ENCODE results near the gene SCFD2.

The SCFD2 gene

DNA sequence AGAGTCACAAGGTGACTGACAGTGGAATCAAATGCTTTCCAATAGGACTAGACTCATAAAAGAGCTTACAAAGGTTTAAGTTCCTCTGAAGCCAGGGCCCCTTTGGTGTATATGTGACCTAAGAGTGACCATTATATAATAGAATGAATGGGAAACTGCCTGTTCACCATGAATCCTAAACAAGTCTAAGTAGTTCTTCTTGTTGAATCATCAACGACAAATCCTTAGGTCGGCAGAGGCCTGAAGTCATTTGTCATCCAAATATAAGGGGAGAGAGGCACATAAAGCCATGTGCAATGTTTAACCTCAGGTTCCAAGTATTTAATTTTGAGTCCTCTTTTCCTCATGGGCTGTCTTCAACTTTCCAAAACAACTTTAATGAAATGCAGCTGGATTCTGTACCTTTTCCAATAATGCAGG, 381.4 kb downstream of the SCFD2 start:
- no peak for DNase-seq (ENCODE audit: low read depth)

DNA sequence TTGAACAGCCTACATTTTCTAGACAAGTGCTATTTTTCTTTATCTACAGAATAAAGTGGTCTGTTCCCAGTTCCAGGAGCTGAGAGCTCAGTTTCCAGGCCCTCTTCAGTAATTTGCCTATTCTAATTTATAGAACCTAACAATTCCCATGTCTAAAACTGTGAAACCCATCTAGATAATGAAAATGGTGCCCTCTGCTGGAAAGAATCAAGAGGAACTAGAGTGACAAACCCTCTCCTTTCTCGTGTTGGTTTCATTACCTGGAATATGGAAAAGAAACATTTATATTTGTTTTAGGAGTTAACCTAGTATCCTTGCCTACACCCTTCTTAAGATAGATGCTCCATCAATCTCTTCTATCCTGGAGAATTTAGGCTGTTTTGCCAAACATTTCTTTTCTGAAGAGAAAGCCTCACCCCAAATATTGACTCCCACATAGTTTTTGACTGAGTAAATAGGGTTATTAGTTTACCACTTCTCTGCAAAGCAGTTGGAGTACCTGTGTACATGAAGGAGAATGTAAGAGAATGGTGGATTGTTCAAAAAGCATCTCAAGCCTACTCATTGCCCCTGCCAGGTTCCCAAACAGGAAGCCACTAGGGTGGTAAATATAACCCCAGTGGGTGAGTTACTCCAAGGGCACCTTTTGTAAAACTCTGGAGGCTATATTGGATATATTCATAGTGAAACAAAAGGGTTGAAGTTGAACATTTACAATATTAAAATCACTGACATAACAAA, 382.1 kb downstream of the SCFD2 start:
- DNase-seq (ENCODE audit: low read depth) = no peak

DNA sequence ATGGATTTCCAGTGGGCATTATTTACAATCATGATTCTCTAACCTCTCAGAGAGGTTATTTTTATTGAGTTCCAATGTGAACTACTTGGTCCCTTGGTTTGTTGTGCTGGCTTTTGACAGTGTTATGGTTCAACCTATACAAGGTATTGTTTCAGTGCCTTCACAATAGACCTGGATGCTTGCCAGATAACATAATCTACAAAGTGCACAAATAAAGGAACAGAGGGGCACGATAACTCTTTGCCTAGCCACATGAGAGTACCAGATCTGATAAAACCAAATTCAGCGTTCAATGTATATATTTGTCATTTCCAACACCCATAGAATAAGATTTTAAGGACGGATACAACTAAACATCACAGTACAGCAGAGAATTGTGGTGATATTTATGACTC, 382.9 kb downstream of the SCFD2 start:
- no peak for DNase-seq (ENCODE audit: low read depth)

DNA sequence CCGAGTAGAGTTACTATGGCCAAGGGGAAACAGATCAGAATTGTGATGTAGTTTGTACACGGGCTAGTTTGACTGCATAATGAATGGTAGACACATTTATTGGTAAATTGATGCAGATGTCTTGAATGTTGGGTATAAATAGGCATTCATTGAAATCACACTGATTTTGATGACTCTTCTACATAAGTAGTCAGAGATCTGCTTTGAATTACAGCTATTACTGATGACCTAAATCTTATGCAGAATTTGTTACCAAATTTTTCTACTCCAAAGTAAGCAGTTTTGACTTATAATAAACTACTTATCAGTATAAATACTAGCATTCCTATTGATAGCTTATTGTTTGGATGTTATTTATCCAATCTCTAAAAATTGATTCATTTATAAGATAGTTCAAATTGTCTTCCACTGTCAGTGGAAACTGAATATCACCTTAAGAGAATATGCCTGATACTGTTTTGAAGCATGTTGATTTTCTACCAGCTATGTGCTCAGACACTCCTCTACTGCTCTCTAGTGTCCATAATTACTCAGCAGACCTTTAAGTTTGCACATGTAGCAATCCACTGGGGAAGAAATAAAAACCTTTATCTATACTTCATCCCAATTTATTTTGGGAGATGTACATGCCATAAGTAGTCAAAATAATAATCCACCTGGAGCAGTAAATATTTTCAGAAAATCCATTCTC, 383.5 kb downstream of the SCFD2 start:
- no peak for DNase-seq (ENCODE audit: low read depth)

DNA sequence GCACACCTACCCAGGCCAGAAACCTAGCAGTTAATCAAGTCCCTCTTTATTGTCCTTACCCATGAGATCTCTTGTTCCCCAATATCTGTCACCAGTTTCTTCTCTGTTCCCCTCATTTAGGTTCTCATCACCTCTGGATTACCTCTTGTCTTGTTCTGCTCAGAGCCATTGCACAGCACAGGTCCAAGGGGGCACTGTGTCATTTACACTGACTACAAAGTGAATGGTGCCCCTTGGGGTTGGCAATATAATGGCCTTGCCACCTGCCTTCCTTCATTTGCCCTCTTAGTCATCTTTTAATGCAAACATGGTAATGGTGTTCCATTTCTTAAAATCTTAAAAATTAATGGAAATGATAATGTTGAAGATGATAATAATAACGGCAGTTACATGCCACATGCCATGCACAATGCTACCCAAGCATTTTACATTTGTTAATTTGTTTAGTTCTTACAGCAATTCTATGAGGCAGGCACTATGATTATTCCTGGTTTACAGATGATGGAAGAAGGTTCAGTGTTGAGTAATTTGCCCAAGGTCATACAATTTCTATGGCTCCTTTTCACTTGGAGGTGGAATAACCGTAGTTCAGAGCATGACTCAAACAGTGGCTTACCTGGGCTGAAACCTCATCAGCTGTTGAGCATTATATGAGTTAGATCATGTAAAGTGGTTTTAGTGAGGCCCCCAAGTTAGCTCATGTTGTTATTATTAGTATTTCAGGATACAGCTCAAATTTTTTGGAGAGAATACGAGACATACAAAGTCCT, 385.9 kb downstream of the SCFD2 start:
- no peak for DNase-seq (ENCODE audit: low read depth)

DNA sequence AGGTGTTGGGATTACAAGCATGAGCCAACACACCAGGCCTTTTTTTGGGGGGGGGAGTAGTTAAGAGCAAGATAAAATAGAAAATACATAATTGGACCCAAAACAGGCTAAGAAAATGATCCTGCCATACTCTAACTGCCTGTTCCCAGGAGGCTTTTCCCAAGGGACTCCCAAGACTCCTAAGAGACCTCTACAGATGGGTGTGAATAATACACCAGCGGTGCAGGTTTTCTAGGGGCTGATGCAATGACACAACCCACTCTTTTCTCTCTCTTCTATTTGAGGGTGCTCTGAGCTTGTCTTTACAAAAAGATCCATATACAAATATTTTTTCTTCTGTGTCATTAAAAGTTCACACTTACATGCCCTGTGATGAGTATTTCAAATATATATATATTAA, 386.8 kb downstream of the SCFD2 start:
- no peak for DNase-seq (ENCODE audit: low read depth)

DNA sequence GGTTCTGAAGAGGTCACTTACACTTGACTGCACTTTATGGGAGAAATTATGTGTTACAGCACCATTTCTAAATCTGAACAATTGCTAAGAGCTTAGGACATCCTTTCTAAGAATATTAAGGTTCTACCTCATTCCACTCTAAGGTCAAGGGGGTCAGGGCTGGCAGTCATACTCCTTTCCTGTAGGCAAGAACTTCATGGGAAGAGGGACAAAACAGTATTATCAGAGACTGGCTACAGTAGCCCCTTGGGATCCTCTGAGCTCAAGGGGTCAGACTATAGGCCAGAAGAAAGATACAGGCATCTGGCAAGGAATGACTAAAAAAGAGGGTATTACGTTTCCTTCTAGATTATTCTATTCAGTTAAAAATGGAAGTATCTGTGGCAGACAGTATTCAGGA, 388.6 kb downstream of the SCFD2 start:
- DNase-seq (ENCODE audit: low read depth) = no peak

DNA sequence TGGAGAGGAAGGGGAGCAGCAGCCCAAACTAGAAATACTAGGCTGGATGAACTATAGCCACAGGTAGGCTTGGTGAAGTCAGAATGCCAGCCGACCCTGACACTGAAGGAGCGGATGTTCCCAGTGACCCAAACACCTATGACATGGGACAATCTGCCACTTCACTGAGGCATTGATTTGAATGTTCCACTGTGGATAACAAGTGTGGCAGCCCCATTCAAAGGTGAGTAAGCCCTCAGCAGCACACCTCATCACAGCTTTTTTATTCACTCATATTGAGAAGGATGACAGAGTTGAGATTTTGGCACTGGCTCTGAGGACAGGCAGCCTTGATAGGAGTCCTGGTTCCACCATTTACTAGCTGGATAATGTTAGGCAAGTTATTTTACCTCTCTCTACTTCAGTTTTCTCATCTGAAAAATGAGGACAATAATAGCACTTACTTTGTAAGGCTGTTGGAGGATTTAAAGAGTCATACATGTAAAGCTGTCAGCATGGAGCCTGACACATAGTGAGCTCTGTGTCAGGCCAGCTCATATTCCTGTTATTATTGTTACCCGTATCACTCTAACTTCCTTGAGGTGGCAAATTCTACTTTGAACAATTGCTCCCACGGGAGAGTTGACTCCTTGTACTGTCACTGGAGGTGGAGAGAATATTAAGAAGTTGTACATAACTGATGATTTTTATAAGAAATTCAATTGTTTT, 389.2 kb downstream of the SCFD2 start:
- DNase-seq (ENCODE audit: low read depth) = no peak

DNA sequence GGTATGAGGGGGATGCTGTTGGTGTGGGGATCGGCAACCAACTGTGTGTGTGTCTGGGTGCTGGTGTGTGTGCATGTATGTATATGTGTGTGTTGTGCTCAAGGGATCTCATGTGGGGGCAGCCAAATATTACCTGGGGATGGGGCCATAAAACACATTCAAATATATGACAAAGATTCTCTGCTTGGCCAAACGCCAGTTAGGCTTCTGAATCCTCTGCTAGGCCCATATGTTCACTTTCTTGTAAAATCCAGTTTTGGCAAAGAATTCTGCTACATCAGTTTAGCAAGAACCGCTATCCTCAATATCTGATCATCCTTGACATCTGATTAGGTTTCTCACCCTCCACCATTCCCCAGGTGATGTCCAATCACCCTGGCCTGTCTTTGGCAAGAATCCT, 397.2 kb downstream of the SCFD2 start:
- no peak for DNase-seq (ENCODE audit: low read depth)

DNA sequence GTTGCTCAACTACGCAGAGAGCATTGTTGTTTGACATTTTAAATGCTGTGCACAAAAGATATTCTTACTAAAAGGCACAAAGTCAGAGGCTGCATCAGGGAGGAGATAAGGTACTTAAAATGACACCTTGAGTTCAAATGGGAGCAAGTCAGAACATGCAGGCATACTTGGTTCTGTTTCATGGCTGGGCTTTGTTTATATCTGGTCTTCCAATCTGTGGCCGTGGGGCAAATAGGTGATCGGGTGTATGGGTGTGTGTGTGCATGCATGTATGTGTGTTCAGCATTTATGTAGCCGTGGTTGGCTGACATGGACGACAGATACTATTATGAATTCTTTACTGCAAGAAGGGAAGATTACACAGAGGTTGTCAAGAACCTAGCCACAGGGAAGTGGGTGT, 397.6 kb downstream of the SCFD2 start:
- no peak for DNase-seq (ENCODE audit: low read depth)

DNA sequence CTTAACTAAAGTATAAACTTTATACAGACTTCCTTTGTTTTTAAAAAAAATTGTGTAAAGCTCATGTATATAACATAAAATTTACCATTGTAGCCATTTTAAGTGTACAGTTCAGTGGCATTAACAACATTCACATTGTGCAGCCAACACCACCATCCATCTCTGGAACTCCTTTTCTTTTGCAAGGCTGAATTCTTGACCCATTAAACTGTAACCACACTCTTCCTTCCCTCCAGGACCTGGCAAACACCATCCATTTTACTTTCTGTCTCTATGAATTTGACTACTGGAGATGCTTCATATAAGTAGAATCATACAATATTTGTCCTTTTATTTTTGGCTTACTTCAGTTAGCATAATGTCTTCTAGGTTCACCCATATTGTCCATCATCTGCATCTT, 399.1 kb downstream of the SCFD2 start:
- DNase-seq (ENCODE audit: low read depth) = no peak

DNA sequence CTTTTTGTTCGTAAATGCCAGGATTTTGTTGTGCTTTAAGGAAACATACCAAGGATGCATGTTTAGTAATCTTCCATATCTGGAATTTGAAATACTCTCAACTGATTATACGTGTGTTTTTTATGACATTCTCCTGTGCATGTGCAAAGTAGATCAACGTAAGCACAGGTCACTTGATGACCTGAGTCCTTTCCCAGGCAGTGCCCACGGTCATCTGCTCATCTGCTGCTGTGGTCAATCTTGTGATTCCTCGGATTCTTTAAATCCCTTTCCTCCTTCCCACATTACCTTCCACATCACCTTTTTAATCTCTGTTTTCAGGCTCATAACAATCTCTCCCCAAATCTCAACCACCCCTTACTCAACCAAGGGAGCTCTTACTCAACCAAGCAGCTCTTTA, 399.7 kb downstream of the SCFD2 start:
- DNase-seq (ENCODE audit: low read depth) = no peak

DNA sequence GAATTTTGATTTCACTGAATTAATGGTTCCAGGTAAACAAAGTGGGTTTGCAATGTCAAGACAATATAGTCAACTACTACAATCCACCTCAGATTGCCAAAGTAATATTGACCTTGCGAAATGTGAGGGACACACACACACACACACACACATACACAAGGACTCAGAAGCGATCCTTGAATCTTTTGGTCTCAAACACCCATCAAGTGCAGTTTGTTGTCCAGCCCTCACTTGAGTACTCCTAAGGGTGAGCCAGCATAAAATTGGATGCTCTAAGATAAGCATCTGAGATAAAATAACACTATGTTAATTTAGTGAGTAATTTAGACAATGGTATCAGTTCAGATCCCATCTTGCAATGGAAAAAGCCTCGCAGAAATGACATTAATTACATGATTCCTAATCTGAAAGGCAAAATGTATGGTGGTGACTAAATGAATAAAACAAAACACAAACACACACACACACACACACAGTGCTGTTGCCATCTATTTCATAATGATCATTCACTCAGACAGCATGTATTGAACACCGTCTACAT, 401.2 kb downstream of the SCFD2 start:
- DNase-seq (ENCODE audit: low read depth) = no peak

DNA sequence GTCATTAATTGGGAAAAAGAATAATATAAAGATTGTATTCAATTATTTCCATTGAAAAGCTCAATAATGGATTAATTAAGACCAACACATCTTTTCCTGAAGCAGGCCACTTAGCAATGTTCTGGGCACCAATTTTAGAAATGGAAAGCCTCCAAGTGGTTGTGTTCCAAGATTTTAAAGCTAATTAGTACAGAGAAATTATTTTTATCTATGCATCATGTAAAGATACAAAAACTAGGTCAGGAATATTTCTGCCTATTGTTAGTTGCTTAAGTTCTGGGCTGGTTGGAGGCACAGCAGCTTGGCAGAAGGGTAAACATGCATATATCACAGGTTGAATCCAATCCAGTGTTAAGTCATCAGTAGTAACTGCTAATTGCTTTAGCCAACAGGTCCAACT, 401.9 kb downstream of the SCFD2 start:
- no peak for DNase-seq (ENCODE audit: low read depth)

DNA sequence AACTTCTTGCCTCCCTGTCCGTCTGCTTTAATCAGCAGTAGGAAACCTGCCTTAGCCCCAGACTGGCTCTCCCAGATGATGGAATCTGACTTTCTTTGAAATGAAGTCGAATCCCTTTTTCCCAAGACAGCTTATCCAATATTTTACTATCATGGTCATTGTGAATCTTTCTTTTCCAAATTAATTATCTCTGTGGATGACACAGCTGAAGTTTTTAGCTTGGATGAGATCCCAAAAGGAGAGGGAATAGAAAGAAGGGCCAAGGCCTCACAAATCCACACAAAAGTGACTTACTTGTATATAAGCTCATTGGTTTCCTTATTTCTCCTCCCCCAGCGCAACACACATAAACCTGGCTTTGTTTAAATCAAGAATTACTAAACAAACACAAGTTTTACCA, 403.1 kb downstream of the SCFD2 start:
- DNase-seq (ENCODE audit: low read depth) = no peak

DNA sequence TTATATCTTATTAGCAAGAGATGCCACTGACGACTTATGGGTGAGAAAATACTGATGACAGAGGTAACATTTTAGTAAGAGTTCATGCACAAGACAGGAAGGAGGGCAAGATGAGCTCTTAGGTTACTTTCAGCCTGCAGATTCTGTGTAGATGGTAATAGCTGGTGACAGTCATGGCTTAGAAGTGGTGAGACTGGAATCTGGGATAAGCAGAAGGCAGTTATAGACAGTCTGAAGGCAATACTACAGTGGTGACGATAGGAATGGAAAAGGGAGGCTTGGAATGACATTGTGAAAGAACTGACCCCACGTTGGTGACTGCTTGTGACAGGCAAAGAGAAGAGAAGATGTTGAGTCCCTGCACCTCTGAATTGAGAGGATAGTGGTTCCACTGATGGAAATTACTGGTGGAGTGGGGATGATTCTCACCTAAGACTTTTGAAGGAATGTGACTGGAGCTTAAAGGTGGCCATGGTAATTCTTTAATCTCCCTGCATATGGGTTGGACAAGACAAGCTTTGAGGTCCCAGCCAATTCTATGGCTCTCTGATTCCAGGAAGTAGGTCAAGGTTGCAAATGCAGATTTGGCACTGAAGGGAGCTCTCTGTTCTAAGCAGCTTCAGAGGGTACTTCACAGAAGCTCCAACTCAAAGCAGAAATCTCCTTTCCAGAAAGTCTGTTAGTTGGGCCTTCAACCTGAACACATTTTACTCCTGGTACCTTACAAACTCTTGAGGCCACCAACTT, 404.0 kb downstream of the SCFD2 start:
- no peak for DNase-seq (ENCODE audit: low read depth)

DNA sequence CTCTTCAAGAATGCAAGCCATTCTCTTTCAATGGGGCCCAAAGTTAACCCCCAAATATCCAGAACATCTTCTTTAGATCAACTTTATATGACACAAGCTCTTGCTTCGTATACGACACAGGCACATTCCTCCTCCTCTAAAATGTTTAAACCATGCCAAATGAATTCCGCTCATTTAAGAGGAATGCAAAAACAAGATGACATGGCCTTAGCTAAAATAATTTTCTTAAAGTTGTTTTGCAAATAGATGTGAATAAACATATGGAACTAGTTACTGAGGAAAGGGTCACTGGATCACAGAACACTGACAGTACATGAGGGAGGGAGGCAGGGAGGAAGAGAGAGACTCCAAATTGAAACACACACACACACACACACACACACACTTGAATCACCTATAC, 406.3 kb downstream of the SCFD2 start:
- no peak for DNase-seq (ENCODE audit: low read depth)

DNA sequence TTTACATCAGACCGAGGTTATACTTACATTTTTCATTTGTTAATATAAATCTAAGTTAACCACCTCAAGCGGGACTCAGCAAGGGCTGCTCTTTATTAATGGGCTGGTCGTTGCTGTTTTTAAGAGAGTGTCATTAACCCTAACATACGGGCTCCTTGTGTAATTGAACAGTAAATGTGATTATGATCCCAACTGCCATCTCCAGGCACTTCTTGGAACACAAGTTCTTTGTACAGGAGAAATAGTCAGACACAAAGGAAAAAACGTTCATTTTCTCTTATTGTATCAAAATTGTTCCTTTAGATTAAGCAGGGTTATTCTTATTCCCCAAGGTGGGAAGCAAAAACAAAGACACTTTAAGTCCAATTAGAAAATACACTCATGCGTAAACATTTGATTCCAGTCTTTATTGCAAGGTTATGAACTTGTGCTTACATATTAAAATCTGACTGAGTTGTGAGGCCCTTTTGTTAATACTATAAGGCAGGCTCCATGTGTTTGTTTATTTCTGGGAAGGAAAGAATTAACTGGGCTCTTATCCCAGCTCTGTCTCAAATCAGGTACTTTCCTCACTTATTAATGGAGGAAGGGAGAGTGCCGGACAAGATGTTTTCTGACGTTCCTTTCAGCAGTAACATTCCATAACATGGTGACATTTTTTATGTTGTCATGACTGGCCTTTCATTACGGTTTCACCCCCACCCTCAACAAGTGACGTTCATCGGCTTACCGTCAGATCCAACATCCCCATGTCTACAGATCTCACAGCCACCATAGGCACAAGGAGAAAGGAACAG, 407.8 kb downstream of the SCFD2 start:
- DNase-seq (ENCODE audit: low read depth) = no peak

DNA sequence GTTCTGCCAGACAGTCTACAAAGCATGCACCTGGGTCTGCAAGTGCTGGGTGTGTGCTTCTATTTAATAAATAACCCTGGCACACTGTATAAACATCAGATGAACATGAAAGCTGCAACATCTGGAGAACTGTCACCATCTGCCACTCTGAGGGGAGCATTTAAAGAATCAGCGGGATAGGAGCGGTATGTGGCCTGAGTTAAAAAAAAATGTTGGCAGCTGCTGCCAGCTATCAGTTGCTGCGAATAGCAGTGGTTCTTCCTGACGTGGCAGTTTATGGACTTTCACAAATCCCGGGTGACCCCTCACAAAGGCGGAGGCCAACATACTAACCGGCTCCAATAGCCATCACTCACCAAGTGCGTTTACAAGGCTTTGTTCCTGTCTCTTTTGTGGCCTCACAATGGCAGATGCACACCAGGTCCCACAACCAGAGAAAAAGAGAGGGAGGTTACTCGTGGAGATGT, 408.6 kb downstream of the SCFD2 start:
- no peak for DNase-seq (ENCODE audit: low read depth)

DNA sequence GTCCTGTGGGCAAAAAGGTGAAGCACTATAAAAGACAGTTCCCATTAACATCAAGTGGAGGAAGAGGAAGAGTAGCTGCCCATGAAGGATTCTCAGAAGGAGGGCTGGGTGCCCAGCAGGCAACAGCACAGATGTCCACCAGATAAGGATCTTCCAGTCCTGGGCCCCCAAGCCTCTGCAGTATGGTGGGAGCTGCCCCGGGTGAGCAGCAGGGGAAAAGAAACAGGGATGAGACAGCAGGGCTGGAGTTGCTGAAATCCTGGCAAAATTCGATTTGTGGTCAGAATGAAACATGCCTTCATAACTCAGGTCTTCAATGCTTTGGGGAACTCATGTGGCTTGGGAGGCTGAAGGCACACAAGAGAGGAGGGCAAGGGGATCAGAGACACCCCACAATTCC, 409.2 kb downstream of the SCFD2 start:
- no peak for DNase-seq (ENCODE audit: low read depth)

Measured in stimulated activated CD4-positive, alpha-beta T cell treated with anti-CD3 and anti-CD28 coated beads, Interleukin-2, amount 100 ng/mL, for 4 hours (primary cell).